HepG2 (cell line): ENCODE results near the gene ZBTB7A. TPM values are rescaled to one million over a fixed set of nuclear protein-coding genes. Genes with fewer than 3 reads are reported as not detected.

ENCODE experiments used
- AGO2 ChIP-seq: fragments of 200-400 bp; formaldehyde crosslinking; optimal IDR thresholded peaks from 2 replicates; pipeline ENCODE3; 2017; ENCODE audit warnings: mild to moderate bottlenecking, low read depth, low read length, moderate library complexity
- BRD4 ChIP-seq: sonication (generic); formaldehyde crosslinking; IDR thresholded peaks from 2 replicates; pipeline ENCODE4 v1.4.0; 2020; ENCODE audit warnings: missing genetic modification reagents
- CREB1 ChIP-seq, 2 experiments: fragments of 450-650 bp in 1 of 2; IDR thresholded peaks; 2 replicates each; pipeline ENCODE4 v1.6.1; 2016 to 2017; ENCODE audit warnings: control low read depth in 1 of 2, mild to moderate bottlenecking in 1 of 2, missing compliant biosample characterization in 1 of 2, missing genetic modification characterization in 1 of 2
- HOXD1 ChIP-seq: sonication (generic); formaldehyde crosslinking; IDR thresholded peaks from 2 replicates; pipeline ENCODE4 v1.5.0; 2020; ENCODE audit warnings: missing genetic modification reagents
- RBAK ChIP-seq: sonication (generic); formaldehyde crosslinking; IDR thresholded peaks from 2 replicates; pipeline ENCODE4 v1.5.1; 2020; ENCODE audit warnings: mild to moderate bottlenecking, missing genetic modification reagents
- SUZ12 ChIP-seq: fragments of 150-350 bp; IDR thresholded peaks from 2 replicates; pipeline ENCODE4 v1.6.1; 2014; ENCODE audit warnings: low read depth, low read length
- XBP1 ChIP-seq: sonication (generic); formaldehyde crosslinking; IDR thresholded peaks from 2 replicates; pipeline ENCODE4 v1.5.0; 2020; ENCODE audit warnings: missing genetic modification reagents
- ZFY ChIP-seq: sonication (generic); formaldehyde crosslinking; IDR thresholded peaks from 2 replicates; pipeline ENCODE4 v1.4.0; 2020; ENCODE audit warnings: missing genetic modification reagents
- ZNF746 ChIP-seq: sonication (generic); formaldehyde crosslinking; IDR thresholded peaks from 2 replicates; pipeline ENCODE4 v1.8.0; 2022; ENCODE audit warnings: mild to moderate bottlenecking, missing genetic modification reagents
- ZSCAN25 ChIP-seq: sonication (generic); formaldehyde crosslinking; IDR thresholded peaks from 2 replicates; pipeline ENCODE4 v1.8.0; 2022; ENCODE audit warnings: mild to moderate bottlenecking, missing genetic modification reagents
- polyA plus RNA-seq, 8 experiments: library from polyadenylated mRNA; depleted of rRNA in 3 of 8; stranded (reverse) in 7 of 8; unstranded in 1 of 8; fragments of >200 nt; fragmentation: Illumina TruSeq in 4 of 8; extraction: Trizol in 4 of 8; gene quantifications; 2 replicates each; pipeline versions ENCODE4 v1.2.1 to v1.2.3, GENCODE V29; 2011 to 2016; ENCODE audit warnings: low read depth in 4 of 8, missing spikeins in 1 of 8, mixed read lengths in 1 of 8; ENCODE audit not compliant: insufficient read depth in 1 of 8
- total RNA-seq, 5 experiments: library from RNA; depleted of rRNA; stranded (reverse); fragments of >200 nt; fragmentation: Illumina TruSeq; extraction: Trizol; gene quantifications; 2 replicates each; pipeline ENCODE4 v1.2.3, GENCODE V29; 2016; ENCODE audit warnings: low read depth in 1 of 5
- TF ChIP-seq, protein P1 (sequence below): sonication (generic); formaldehyde crosslinking; IDR thresholded peaks from 2 replicates; pipeline ENCODE4 v1.8.0; 2022; ENCODE audit warnings: low read depth, missing genetic modification reagents
- TF ChIP-seq, protein P2 (sequence below): sonication (generic); formaldehyde crosslinking; IDR thresholded peaks from 2 replicates; pipeline ENCODE4 v1.4.0; 2020; ENCODE audit warnings: missing genetic modification reagents
- TF ChIP-seq, protein P3 (sequence below): sonication (generic); formaldehyde crosslinking; IDR thresholded peaks from 2 replicates; pipeline ENCODE4 v1.8.1; 2022; ENCODE audit warnings: low read depth, mild to moderate bottlenecking, missing genetic modification reagents
- TF ChIP-seq, protein P4 (sequence below): sonication (generic); formaldehyde crosslinking; IDR thresholded peaks from 2 replicates; pipeline ENCODE4 v1.4.0; 2020; ENCODE audit warnings: mild to moderate bottlenecking, missing genetic modification reagents

ZBTB7A gene
- total and polyA plus RNA-seq, 2 of the 13 experiments (the other 11 are each of a cell fraction or from before 2014, with no cell fraction given) = 3.6 to 4.0 TPM

DNA sequence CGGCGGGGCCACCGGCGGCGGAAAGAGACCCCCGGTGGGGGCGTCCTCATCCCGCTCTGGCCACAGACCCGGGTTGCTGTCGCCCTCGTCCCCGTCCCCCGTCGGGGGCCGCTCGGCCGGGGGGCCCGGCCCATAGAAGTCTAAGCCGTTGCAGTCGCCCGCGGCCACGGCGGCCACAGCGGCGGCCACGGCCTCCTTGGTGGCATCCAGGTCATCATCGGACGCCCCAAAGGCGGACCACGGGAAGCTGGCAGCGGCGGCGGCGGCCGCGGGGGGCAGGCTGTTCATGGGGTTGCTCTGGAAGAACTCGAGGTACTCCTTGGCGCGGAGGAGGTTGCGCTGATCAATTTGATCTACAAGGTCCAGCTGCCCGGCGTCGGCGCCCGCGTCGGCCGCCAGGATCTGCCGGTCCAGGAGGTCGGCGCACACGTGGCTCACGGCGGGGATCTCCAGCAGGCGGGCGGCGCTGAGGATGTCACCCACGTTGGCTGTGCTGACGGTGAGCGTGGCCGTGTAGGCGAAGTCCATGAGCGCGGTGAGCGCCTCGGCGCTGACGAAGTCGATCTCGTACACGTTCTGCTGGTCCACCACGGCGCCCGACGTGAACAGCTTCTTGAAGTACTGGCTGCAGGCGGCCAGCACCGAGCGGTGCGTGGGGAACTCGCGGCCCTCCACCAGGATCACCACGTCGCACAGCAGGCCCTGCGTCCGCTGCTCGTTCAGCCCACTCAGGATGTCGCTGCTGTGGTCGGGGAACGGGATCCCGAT is 12.1 kb downstream of the ZBTB7A start (continued):
- TF ChIP-seq, protein P1, sequence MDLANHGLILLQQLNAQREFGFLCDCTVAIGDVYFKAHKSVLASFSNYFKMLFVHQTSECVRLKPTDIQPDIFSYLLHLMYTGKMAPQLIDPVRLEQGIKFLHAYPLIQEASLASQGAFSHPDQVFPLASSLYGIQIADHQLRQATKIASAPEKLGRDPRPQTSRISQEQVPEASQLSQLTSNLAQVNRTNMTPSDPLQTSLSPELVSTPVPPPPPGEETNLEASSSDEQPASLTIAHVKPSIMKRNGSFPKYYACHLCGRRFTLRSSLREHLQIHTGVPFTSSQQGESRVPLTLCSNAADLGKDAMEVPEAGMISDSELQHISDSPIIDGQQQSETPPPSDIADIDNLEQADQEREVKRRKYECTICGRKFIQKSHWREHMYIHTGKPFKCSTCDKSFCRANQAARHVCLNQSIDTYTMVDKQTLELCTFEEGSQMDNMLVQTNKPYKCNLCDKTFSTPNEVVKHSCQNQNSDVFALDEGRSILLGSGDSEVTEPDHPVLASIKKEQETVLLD = no peak
- TF ChIP-seq ZSCAN25 (CRISPR knock-in tag) = no peak
- TF ChIP-seq RBAK (CRISPR knock-in tag) = no peak
- TF ChIP-seq SUZ12 = no peak
- TF ChIP-seq, protein P2, sequence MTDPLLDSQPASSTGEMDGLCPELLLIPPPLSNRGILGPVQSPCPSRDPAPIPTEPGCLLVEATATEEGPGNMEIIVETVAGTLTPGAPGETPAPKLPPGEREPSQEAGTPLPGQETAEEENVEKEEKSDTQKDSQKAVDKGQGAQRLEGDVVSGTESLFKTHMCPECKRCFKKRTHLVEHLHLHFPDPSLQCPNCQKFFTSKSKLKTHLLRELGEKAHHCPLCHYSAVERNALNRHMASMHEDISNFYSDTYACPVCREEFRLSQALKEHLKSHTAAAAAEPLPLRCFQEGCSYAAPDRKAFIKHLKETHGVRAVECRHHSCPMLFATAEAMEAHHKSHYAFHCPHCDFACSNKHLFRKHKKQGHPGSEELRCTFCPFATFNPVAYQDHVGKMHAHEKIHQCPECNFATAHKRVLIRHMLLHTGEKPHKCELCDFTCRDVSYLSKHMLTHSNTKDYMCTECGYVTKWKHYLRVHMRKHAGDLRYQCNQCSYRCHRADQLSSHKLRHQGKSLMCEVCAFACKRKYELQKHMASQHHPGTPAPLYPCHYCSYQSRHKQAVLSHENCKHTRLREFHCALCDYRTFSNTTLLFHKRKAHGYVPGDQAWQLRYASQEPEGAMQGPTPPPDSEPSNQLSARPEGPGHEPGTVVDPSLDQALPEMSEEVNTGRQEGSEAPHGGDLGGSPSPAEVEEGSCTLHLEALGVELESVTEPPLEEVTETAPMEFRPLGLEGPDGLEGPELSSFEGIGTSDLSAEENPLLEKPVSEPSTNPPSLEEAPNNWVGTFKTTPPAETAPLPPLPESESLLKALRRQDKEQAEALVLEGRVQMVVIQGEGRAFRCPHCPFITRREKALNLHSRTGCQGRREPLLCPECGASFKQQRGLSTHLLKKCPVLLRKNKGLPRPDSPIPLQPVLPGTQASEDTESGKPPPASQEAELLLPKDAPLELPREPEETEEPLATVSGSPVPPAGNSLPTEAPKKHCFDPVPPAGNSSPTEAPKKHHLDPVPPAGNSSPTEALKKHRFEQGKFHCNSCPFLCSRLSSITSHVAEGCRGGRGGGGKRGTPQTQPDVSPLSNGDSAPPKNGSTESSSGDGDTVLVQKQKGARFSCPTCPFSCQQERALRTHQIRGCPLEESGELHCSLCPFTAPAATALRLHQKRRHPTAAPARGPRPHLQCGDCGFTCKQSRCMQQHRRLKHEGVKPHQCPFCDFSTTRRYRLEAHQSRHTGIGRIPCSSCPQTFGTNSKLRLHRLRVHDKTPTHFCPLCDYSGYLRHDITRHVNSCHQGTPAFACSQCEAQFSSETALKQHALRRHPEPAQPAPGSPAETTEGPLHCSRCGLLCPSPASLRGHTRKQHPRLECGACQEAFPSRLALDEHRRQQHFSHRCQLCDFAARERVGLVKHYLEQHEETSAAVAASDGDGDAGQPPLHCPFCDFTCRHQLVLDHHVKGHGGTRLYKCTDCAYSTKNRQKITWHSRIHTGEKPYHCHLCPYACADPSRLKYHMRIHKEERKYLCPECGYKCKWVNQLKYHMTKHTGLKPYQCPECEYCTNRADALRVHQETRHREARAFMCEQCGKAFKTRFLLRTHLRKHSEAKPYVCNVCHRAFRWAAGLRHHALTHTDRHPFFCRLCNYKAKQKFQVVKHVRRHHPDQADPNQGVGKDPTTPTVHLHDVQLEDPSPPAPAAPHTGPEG = no peak
- TF ChIP-seq ZFY (CRISPR knock-in tag) = no peak
- no peak for TF ChIP-seq HOXD1 (CRISPR knock-in tag)
- TF ChIP-seq, protein P3, sequence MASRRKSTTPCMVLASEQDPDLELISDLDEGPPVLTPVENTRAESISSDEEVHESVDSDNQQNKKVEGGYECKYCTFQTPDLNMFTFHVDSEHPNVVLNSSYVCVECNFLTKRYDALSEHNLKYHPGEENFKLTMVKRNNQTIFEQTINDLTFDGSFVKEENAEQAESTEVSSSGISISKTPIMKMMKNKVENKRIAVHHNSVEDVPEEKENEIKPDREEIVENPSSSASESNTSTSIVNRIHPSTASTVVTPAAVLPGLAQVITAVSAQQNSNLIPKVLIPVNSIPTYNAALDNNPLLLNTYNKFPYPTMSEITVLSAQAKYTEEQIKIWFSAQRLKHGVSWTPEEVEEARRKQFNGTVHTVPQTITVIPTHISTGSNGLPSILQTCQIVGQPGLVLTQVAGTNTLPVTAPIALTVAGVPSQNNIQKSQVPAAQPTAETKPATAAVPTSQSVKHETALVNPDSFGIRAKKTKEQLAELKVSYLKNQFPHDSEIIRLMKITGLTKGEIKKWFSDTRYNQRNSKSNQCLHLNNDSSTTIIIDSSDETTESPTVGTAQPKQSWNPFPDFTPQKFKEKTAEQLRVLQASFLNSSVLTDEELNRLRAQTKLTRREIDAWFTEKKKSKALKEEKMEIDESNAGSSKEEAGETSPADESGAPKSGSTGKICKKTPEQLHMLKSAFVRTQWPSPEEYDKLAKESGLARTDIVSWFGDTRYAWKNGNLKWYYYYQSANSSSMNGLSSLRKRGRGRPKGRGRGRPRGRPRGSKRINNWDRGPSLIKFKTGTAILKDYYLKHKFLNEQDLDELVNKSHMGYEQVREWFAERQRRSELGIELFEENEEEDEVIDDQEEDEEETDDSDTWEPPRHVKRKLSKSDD (CRISPR knock-in tag) = peak; percentile 43; the same call in 1 of the 2 replicates
- TF ChIP-seq CREB1 (IDR thresholded peaks at IDR 0.05) = no peak
- no peak for TF ChIP-seq CREB1 (CRISPR knock-in tag; IDR thresholded peaks at IDR 0.05)
- no peak for TF ChIP-seq ZNF746 (CRISPR knock-in tag)
- no peak for TF ChIP-seq BRD4 (CRISPR knock-in tag)
- no peak for TF ChIP-seq XBP1 (CRISPR knock-in tag)
- TF ChIP-seq, protein P4, sequence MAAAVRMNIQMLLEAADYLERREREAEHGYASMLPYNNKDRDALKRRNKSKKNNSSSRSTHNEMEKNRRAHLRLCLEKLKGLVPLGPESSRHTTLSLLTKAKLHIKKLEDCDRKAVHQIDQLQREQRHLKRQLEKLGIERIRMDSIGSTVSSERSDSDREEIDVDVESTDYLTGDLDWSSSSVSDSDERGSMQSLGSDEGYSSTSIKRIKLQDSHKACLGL (CRISPR knock-in tag) = no peak
- TF ChIP-seq AGO2 = peak; percentile 86
